ENCODE data around the gene PTPRA. TPM values are rescaled to one million over a fixed set of nuclear protein-coding genes. Genes with fewer than 3 reads are reported as not detected.

The PTPRA gene
- total RNA-seq, 1 experiment from 2014 or later, result 45.2 TPM

DNA sequence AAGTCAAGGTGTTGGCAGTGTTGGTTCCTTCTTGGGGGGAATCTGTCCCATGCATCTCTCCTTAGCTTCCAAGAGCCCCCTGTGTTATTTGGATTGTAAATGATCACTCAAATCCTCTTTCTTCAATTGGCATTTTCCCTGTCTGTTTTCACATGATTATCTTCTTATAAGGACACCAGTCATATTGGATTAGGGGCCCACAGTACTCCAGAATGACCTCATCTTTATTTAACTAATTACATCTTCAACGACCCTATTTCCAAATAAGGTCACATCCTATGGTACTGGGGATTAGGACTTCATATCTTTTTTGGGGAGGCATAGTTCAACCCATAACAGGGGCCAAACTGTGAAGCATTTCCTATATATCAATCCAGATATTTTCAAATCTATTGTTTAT, 57.3 kb downstream of the PTPRA start:
- Histone ChIP-seq H3K27me3 (ENCODE audit: insufficient read depth, low read length) (no peaks in the 10 kb centered on the region), H2AFZ (ENCODE audit: low read length) (no peak overlapping the region), H4K91ac (ENCODE audit: insufficient read length, low read depth, low read length) (no peak overlapping the region), H3K79me2 (ENCODE audit: insufficient read depth, low read length) (no peaks in the 10 kb centered on the region), H3K9me3 (ENCODE audit: control insufficient read depth, low read depth, low read length) (no peaks in the 10 kb centered on the region), H3K56ac (ENCODE audit: insufficient read length, low read depth, low read length) (no peak overlapping the region), H3K23me2 (ENCODE audit: insufficient read length, low read depth, low read length, poor library complexity, severe bottlenecking) (no peaks in the 10 kb centered on the region), H2BK12ac (ENCODE audit: insufficient read length, low read depth, low read length) (no peak overlapping the region), H3K4me2 (ENCODE audit: insufficient read depth, insufficient read length, low read length) (no peak overlapping the region), H3K18ac (ENCODE audit: insufficient read length, low read depth, low read length) (no peak overlapping the region), H4K5ac (ENCODE audit: insufficient read length, low read depth, low read length) (no peak overlapping the region), H3K9ac (ENCODE audit: extremely low read depth, insufficient read length, low read length) (no peak overlapping the region), H2BK20ac (ENCODE audit: low read depth, low read length, poor library complexity, severe bottlenecking) (no peak overlapping the region), H4K20me1 (ENCODE audit: control insufficient read depth, insufficient read depth, insufficient read length) (no peaks in the 10 kb centered on the region), H3K23ac (ENCODE audit: insufficient read length, low read depth, low read length) (no peak overlapping the region), H3K27ac (ENCODE audit: insufficient read length, low read depth, low read length) (no peak overlapping the region), H3T11ph (ENCODE audit: low read length) (no peak overlapping the region), H2AK5ac (ENCODE audit: insufficient read length, low read length) (no peak overlapping the region), H4K8ac (replicated peaks; ENCODE audit: insufficient read length, low read depth, low read length) (no peak overlapping the region), H2BK120ac (ENCODE audit: low read depth, low read length, poor library complexity, severe bottlenecking) (no peak overlapping the region), H3K14ac (ENCODE audit: insufficient read depth, low read length) (no peak overlapping the region), H2BK15ac (ENCODE audit: low read depth, low read length) (no peak overlapping the region), H3K4ac (ENCODE audit: low read depth, low read length) (no peak overlapping the region), H3K4me1 (ENCODE audit: insufficient read depth, low read length) (no peaks in the 10 kb centered on the region), H3K79me1 (ENCODE audit: insufficient read depth, low read depth, low read length, poor library complexity, severe bottlenecking) (no peaks in the 10 kb centered on the region), H2BK5ac (ENCODE audit: insufficient read length, low read length) (no peak overlapping the region)
- no peak overlapping the region for H3K4me3 Mint-ChIP-seq
- no peak for DNase-seq
- no peaks in the 10 kb centered on the region for H3K27me3 Mint-ChIP-seq (ENCODE audit: low read depth)
- no CpG with 5 or more reads among the region's 1 CpG for WGBS (ENCODE audit: extremely low coverage, insufficient read length, low lambda C conversion rate)
- no peaks in the 10 kb centered on the region for H3K9me3 Mint-ChIP-seq
- peaks cover 4 to 18% (median 16%) of the 10 kb centered on the region in 3 experiments; a peak in 5 of 7 replicates for H3K36me3 Mint-ChIP-seq (ENCODE audit: insufficient read depth in 1 of 3, low read depth in 3 of 3)
- TF ChIP-seq, protein P1, sequence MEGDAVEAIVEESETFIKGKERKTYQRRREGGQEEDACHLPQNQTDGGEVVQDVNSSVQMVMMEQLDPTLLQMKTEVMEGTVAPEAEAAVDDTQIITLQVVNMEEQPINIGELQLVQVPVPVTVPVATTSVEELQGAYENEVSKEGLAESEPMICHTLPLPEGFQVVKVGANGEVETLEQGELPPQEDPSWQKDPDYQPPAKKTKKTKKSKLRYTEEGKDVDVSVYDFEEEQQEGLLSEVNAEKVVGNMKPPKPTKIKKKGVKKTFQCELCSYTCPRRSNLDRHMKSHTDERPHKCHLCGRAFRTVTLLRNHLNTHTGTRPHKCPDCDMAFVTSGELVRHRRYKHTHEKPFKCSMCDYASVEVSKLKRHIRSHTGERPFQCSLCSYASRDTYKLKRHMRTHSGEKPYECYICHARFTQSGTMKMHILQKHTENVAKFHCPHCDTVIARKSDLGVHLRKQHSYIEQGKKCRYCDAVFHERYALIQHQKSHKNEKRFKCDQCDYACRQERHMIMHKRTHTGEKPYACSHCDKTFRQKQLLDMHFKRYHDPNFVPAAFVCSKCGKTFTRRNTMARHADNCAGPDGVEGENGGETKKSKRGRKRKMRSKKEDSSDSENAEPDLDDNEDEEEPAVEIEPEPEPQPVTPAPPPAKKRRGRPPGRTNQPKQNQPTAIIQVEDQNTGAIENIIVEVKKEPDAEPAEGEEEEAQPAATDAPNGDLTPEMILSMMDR (conservative IDR thresholded peaks at IDR 0.05), result no peak
- H3K4me1 Mint-ChIP-seq, result no peaks in the 10 kb centered on the region
- H3K27ac Mint-ChIP-seq, result no peak overlapping the region
